Lower leg skin (tissue), 3 donors: ENCODE data around the gene PLXNC1.

ENCODE experiments used
- POLR2A ChIP-seq, 2 donors: fragments of 450-650 bp; IDR thresholded peaks; one replicate each; pipeline ENCODE4 v1.6.1; 2016 to 2017; ENCODE audit warnings: antibody characterized with exemption in 2 of 2, mild to moderate bottlenecking in 1 of 2, moderate library complexity in 1 of 2
- TF ChIP-seq, protein P1 (sequence below), 3 donors: fragments of 450-650 bp; IDR thresholded peaks; one replicate each; pipeline ENCODE4 v1.5.1; 2016; ENCODE audit warnings: antibody characterized with exemption in 3 of 3, mild to moderate bottlenecking in 3 of 3, moderate library complexity in 2 of 3

- TF ChIP-seq, protein P1, sequence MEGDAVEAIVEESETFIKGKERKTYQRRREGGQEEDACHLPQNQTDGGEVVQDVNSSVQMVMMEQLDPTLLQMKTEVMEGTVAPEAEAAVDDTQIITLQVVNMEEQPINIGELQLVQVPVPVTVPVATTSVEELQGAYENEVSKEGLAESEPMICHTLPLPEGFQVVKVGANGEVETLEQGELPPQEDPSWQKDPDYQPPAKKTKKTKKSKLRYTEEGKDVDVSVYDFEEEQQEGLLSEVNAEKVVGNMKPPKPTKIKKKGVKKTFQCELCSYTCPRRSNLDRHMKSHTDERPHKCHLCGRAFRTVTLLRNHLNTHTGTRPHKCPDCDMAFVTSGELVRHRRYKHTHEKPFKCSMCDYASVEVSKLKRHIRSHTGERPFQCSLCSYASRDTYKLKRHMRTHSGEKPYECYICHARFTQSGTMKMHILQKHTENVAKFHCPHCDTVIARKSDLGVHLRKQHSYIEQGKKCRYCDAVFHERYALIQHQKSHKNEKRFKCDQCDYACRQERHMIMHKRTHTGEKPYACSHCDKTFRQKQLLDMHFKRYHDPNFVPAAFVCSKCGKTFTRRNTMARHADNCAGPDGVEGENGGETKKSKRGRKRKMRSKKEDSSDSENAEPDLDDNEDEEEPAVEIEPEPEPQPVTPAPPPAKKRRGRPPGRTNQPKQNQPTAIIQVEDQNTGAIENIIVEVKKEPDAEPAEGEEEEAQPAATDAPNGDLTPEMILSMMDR (IDR thresholded peaks at IDR 0.05), result peak in 1 of 3 donors; percentile 51
- no peak for TF ChIP-seq POLR2A (IDR thresholded peaks at IDR 0.05)
Observed at GRCh38 chr12:94133964-94134795, 14.2 kb upstream of the PLXNC1 start.
